Lower leg skin (tissue), 3 donors: ENCODE measurements around the gene CLEC18C.
"Not testable (repeated sequence)": the region's sequence is repeated elsewhere in the genome, so short reads cannot be mapped to it uniquely, and the experiment has no call there.

Experiments
- POLR2A ChIP-seq, 2 donors: fragments of 450-650 bp; IDR thresholded peaks; one replicate each; pipeline ENCODE4 v1.6.1; 2016 to 2017; ENCODE audit warnings: antibody characterized with exemption in 2 of 2, mild to moderate bottlenecking in 1 of 2, moderate library complexity in 1 of 2
- TF ChIP-seq, protein P1 (sequence below), 3 donors: fragments of 450-650 bp; IDR thresholded peaks; one replicate each; pipeline ENCODE4 v1.5.1; 2016; ENCODE audit warnings: antibody characterized with exemption in 3 of 3, mild to moderate bottlenecking in 3 of 3, moderate library complexity in 2 of 3

DNA sequence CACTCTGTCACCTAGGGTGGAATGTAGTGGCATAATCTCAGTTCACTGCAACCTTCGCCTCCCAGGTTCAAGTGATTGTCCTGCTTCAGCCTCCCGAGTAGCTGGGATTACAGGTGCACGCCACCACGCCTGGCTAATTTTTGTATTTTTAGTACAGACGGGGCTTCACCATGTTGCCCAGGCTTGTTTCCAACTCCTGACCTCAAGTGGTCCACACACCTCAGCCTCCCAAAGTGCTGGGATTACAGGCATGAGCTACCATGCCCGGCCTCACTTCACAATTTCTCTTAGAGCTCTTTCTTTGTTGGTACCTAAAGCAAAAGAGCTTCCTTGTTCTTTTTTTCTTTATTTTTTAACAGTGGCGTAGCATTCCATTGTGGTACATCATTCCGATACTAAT lies 24.3 kb upstream of the CLEC18C start:
- not testable (repeated sequence) for TF ChIP-seq POLR2A (IDR thresholded peaks at IDR 0.05)
- TF ChIP-seq, protein P1, sequence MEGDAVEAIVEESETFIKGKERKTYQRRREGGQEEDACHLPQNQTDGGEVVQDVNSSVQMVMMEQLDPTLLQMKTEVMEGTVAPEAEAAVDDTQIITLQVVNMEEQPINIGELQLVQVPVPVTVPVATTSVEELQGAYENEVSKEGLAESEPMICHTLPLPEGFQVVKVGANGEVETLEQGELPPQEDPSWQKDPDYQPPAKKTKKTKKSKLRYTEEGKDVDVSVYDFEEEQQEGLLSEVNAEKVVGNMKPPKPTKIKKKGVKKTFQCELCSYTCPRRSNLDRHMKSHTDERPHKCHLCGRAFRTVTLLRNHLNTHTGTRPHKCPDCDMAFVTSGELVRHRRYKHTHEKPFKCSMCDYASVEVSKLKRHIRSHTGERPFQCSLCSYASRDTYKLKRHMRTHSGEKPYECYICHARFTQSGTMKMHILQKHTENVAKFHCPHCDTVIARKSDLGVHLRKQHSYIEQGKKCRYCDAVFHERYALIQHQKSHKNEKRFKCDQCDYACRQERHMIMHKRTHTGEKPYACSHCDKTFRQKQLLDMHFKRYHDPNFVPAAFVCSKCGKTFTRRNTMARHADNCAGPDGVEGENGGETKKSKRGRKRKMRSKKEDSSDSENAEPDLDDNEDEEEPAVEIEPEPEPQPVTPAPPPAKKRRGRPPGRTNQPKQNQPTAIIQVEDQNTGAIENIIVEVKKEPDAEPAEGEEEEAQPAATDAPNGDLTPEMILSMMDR (IDR thresholded peaks at IDR 0.05) = not testable (repeated sequence)
